K562 (cell line): ENCODE measurements around the gene DNAJC8. TPM values are rescaled to one million over a fixed set of nuclear protein-coding genes. Genes with fewer than 3 reads are reported as not detected.

ENCODE experiments used
- polyA plus RNA-seq, 8 experiments: library from polyadenylated mRNA; depleted of rRNA in 4 of 8; stranded (reverse) in 5 of 8; unstranded in 3 of 8; fragments of >200 nt; fragmentation: Nextera tagmentation in 2 of 8; fragmentation: Illumina TruSeq in 1 of 8; extraction: Ambion mirVana in 2 of 8; extraction: Trizol in 1 of 8; gene quantifications; 2 replicates each; pipeline versions ENCODE4 v1.2.1 to v1.2.3, GENCODE V29; 2011 to 2014; ENCODE audit warnings: inconsistent platforms in 1 of 8, missing spikeins in 1 of 8
- total RNA-seq, 7 experiments: library from RNA; depleted of rRNA in 6 of 7; stranded (reverse); fragments of >200 nt in 6 of 7; fragmentation: Illumina TruSeq in 2 of 7; extraction: Trizol in 2 of 7; gene quantifications; 2 replicates each; pipeline versions ENCODE4 v1.2.1 to v1.2.3, GENCODE V29; 2011 to 2021; ENCODE audit warnings: low replicate concordance in 1 of 7

DNAJC8 gene
- total and polyA plus RNA-seq, 9 of the 15 experiments (the other 6 are each of a cell fraction or from before 2014, with no cell fraction given), result 143 to 508 (median 209) TPM

Other genes with a start within 250 kb of the DNAJC8 start
- gene EYA3, start 144.4 kb downstream of the DNAJC8 start, total RNA-seq (2014; rRNA removed), result 19.4 and 21.7 TPM in 2 replicates
- gene EYA3, start 144.4 kb downstream of the DNAJC8 start, total RNA-seq (2014; rRNA removed; fragmentation: Illumina TruSeq; extraction: Trizol), result 51.3 and 55.7 TPM in 2 replicates
- 45.4 and 48.1 TPM in 2 replicates for gene EYA3, start 144.4 kb downstream of the DNAJC8 start, total RNA-seq (2015; rRNA removed; fragmentation: Illumina TruSeq; extraction: Trizol)
- gene EYA3, start 144.4 kb downstream of the DNAJC8 start, total RNA-seq (2021), result 45.6 and 51.3 TPM in 2 replicates
- gene EYA3, start 144.4 kb downstream of the DNAJC8 start, polyA plus RNA-seq (2011; rRNA removed), result 64.0 and 74.6 TPM in 2 replicates
- 35.2 and 41.9 TPM in 2 replicates for gene EYA3, start 144.4 kb downstream of the DNAJC8 start, polyA plus RNA-seq (2014; fragmentation: Illumina TruSeq; extraction: Trizol)
- gene EYA3, start 144.4 kb downstream of the DNAJC8 start, polyA plus RNA-seq (2014; fragmentation: Nextera tagmentation; extraction: Ambion mirVana), result 10 to 100 TPM; 29.4 to 43.6 TPM
- gene EYA3, start 144.4 kb downstream of the DNAJC8 start, polyA plus RNA-seq (2014; rRNA removed), result 27.7 and 30.0 TPM in 2 replicates
- gene PTAFR, start 56.3 kb downstream of the DNAJC8 start, total RNA-seq (2014; rRNA removed), result 0.20 TPM in 1 of 2 replicates, not detected in the other
- 0.22 and 0.25 TPM in 2 replicates for gene PTAFR, start 56.3 kb downstream of the DNAJC8 start, total RNA-seq (2014; rRNA removed; fragmentation: Illumina TruSeq; extraction: Trizol)
- 0.30 and 0.36 TPM in 2 replicates for gene PTAFR, start 56.3 kb downstream of the DNAJC8 start, total RNA-seq (2015; rRNA removed; fragmentation: Illumina TruSeq; extraction: Trizol)
- gene PTAFR, start 56.3 kb downstream of the DNAJC8 start, total RNA-seq (2021), result 0.36 and 0.55 TPM in 2 replicates
- 0.43 and 0.45 TPM in 2 replicates for gene PTAFR, start 56.3 kb downstream of the DNAJC8 start, polyA plus RNA-seq (2011; rRNA removed)
- gene PTAFR, start 56.3 kb downstream of the DNAJC8 start, polyA plus RNA-seq (2014; fragmentation: Illumina TruSeq; extraction: Trizol), result 0.26 and 0.33 TPM in 2 replicates
- under 1 TPM; 0.15 to 0.48 TPM for gene PTAFR, start 56.3 kb downstream of the DNAJC8 start, polyA plus RNA-seq (2014; fragmentation: Nextera tagmentation; extraction: Ambion mirVana)
- 0.32 and 0.52 TPM in 2 replicates for gene PTAFR, start 56.3 kb downstream of the DNAJC8 start, polyA plus RNA-seq (2014; rRNA removed)
- 1,281 and 1,288 TPM in 2 replicates for gene ATP5IF1, start 3.1 kb upstream of the DNAJC8 start, total RNA-seq (2014; rRNA removed)
- gene ATP5IF1, start 3.1 kb upstream of the DNAJC8 start, total RNA-seq (2014; rRNA removed; fragmentation: Illumina TruSeq; extraction: Trizol), result 303 and 353 TPM in 2 replicates
- 425 and 445 TPM in 2 replicates for gene ATP5IF1, start 3.1 kb upstream of the DNAJC8 start, total RNA-seq (2015; rRNA removed; fragmentation: Illumina TruSeq; extraction: Trizol)
- gene ATP5IF1, start 3.1 kb upstream of the DNAJC8 start, total RNA-seq (2021), result 380 and 403 TPM in 2 replicates
- 343 and 388 TPM in 2 replicates for gene ATP5IF1, start 3.1 kb upstream of the DNAJC8 start, polyA plus RNA-seq (2011; rRNA removed)
- gene ATP5IF1, start 3.1 kb upstream of the DNAJC8 start, polyA plus RNA-seq (2014; fragmentation: Illumina TruSeq; extraction: Trizol), result 338 and 607 TPM in 2 replicates
- 100 to 1,000 TPM; 292 to 545 TPM for gene ATP5IF1, start 3.1 kb upstream of the DNAJC8 start, polyA plus RNA-seq (2014; fragmentation: Nextera tagmentation; extraction: Ambion mirVana)
- gene ATP5IF1, start 3.1 kb upstream of the DNAJC8 start, polyA plus RNA-seq (2014; rRNA removed), result 1,422 and 1,500 TPM in 2 replicates
- 54.4 and 55.3 TPM in 2 replicates for gene SESN2, start 26.5 kb upstream of the DNAJC8 start, total RNA-seq (2014; rRNA removed)
- 16.8 and 16.9 TPM in 2 replicates for gene SESN2, start 26.5 kb upstream of the DNAJC8 start, total RNA-seq (2014; rRNA removed; fragmentation: Illumina TruSeq; extraction: Trizol)
- gene SESN2, start 26.5 kb upstream of the DNAJC8 start, total RNA-seq (2015; rRNA removed; fragmentation: Illumina TruSeq; extraction: Trizol), result 9.4 and 10.0 TPM in 2 replicates
- 61.1 and 71.3 TPM in 2 replicates for gene SESN2, start 26.5 kb upstream of the DNAJC8 start, total RNA-seq (2021)
- 15.4 and 34.4 TPM in 2 replicates for gene SESN2, start 26.5 kb upstream of the DNAJC8 start, polyA plus RNA-seq (2011; rRNA removed)
- gene SESN2, start 26.5 kb upstream of the DNAJC8 start, polyA plus RNA-seq (2014; fragmentation: Illumina TruSeq; extraction: Trizol), result 47.6 and 61.0 TPM in 2 replicates
- gene SESN2, start 26.5 kb upstream of the DNAJC8 start, polyA plus RNA-seq (2014; fragmentation: Nextera tagmentation; extraction: Ambion mirVana), result 1 to 10 TPM; 3.7 to 5.4 TPM
- gene SESN2, start 26.5 kb upstream of the DNAJC8 start, polyA plus RNA-seq (2014; rRNA removed), result 40.8 and 47.3 TPM in 2 replicates
- gene MED18, start 96.0 kb upstream of the DNAJC8 start, total RNA-seq (2014; rRNA removed), result 22.7 and 23.8 TPM in 2 replicates
- gene MED18, start 96.0 kb upstream of the DNAJC8 start, total RNA-seq (2014; rRNA removed; fragmentation: Illumina TruSeq; extraction: Trizol), result 21.1 and 22.0 TPM in 2 replicates
- 24.1 and 24.5 TPM in 2 replicates for gene MED18, start 96.0 kb upstream of the DNAJC8 start, total RNA-seq (2015; rRNA removed; fragmentation: Illumina TruSeq; extraction: Trizol)
- gene MED18, start 96.0 kb upstream of the DNAJC8 start, total RNA-seq (2021), result 19.1 and 21.0 TPM in 2 replicates
- gene MED18, start 96.0 kb upstream of the DNAJC8 start, polyA plus RNA-seq (2011; rRNA removed), result 28.9 and 33.2 TPM in 2 replicates
- 23.8 and 25.5 TPM in 2 replicates for gene MED18, start 96.0 kb upstream of the DNAJC8 start, polyA plus RNA-seq (2014; fragmentation: Illumina TruSeq; extraction: Trizol)
- gene MED18, start 96.0 kb upstream of the DNAJC8 start, polyA plus RNA-seq (2014; fragmentation: Nextera tagmentation; extraction: Ambion mirVana), result 10 to 100 TPM; 38.6 to 50.6 TPM
- 15.2 and 16.9 TPM in 2 replicates for gene MED18, start 96.0 kb upstream of the DNAJC8 start, polyA plus RNA-seq (2014; rRNA removed)
- gene PHACTR4, start 136.7 kb upstream of the DNAJC8 start, total RNA-seq (2014; rRNA removed), result 6.4 and 8.7 TPM in 2 replicates
- gene PHACTR4, start 136.7 kb upstream of the DNAJC8 start, total RNA-seq (2014; rRNA removed; fragmentation: Illumina TruSeq; extraction: Trizol), result 13.9 and 18.2 TPM in 2 replicates
- 17.5 and 17.7 TPM in 2 replicates for gene PHACTR4, start 136.7 kb upstream of the DNAJC8 start, total RNA-seq (2015; rRNA removed; fragmentation: Illumina TruSeq; extraction: Trizol)
- gene PHACTR4, start 136.7 kb upstream of the DNAJC8 start, total RNA-seq (2021), result 28.6 and 34.6 TPM in 2 replicates
- gene PHACTR4, start 136.7 kb upstream of the DNAJC8 start, polyA plus RNA-seq (2011; rRNA removed), result 11.9 and 14.0 TPM in 2 replicates
- 37.9 and 43.6 TPM in 2 replicates for gene PHACTR4, start 136.7 kb upstream of the DNAJC8 start, polyA plus RNA-seq (2014; fragmentation: Illumina TruSeq; extraction: Trizol)
- 10 to 100 TPM; 12.8 to 14.2 TPM for gene PHACTR4, start 136.7 kb upstream of the DNAJC8 start, polyA plus RNA-seq (2014; fragmentation: Nextera tagmentation; extraction: Ambion mirVana)
- 18.2 and 18.5 TPM in 2 replicates for gene PHACTR4, start 136.7 kb upstream of the DNAJC8 start, polyA plus RNA-seq (2014; rRNA removed)